Fibroblast of gingiva (primary cell): ENCODE data around the gene HOXD9.

ENCODE experiments used
- DNase-seq: peaks from one replicate; pipeline ENCODE4 v3.0.0-alpha.2; 2011; ENCODE audit warnings: low read depth

HOXD9 gene

DNA sequence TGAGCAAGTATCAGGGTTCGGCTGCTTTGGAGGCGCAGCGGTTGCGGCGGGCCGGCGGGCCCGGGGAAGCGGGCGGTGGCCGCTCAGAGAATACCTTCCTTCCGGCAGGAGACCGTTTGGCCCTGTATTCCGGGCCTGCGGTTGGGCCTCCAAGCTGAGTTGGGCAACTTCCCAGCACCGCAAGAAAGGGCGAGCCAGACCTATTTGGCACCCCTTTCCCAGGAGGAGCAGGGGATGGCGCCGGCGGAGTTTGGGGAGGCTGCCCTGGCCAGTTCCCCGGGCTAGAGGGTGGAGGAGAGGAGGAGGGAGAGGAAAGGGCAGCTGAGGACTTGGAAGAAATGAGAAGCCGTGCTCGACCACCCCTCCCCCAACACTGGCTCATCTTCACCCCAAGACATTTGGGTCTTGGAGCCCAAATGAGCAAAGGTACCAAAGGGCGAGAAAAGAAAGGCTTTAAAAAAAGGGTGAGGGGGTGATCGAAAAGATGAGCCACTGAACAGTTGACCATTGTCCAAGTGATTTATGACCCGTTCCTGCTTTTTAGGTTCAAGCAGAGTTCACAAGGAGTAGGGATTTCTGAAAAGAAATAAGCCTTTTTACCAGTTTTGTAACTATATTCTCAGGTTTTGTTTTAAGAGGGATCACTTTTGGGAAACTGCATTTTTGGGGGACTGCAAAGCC is 43.0 kb downstream of the HOXD9 start:
- no peak for DNase-seq

DNA sequence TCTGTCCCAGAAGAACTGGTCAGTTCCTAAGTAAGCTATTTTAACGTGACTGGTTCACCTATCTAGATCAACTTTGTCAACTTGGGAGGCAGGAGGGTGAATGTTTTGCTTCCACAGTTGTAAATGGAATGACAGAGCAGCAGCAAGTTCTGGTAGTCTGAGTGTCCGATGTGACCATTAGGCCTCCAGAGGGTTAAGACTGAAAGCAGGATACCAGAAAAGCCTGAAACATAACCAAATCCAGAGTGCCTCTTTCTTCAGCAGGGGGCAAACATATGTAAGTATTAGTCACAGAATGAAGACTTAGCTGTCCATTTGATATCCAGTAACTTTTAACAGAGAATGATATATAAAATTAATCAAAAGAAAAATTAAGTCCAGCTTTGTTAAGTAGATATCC is 43.8 kb downstream of the HOXD9 start:
- no peak for DNase-seq

DNA sequence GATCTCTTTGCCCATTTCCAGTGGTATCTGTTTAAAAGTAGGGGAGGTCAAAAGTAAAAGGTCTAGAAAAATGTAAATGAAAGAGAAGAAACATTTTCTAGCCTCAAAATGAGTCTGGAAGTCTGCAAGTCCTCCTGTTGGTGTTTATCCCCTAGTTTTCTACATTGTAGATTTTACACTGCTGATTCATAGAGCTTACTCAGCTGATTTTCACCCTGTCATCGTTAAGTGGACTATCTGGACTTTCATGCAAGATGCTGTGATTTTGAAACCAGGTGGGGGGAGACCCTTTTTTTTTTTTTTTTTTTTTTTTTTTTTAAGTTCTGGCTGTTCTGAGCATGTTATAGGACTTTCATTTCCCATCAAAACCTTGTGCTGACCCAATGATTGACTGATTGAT is 44.9 kb downstream of the HOXD9 start:
- DNase-seq: no peak

DNA sequence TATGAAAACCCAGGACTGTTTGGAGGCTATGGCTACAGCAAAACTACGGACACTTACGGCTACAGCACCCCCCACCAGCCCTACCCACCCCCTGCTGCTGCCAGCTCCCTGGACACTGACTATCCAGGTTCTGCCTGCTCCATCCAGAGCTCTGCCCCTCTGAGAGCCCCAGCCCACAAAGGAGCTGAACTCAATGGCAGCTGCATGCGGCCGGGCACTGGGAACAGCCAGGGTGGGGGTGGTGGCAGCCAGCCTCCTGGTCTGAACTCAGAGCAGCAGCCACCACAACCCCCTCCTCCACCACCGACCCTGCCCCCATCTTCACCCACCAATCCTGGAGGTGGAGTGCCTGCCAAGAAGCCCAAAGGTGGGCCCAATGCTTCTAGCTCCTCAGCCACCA is 46.7 kb downstream of the HOXD9 start:
- no peak for DNase-seq

DNA sequence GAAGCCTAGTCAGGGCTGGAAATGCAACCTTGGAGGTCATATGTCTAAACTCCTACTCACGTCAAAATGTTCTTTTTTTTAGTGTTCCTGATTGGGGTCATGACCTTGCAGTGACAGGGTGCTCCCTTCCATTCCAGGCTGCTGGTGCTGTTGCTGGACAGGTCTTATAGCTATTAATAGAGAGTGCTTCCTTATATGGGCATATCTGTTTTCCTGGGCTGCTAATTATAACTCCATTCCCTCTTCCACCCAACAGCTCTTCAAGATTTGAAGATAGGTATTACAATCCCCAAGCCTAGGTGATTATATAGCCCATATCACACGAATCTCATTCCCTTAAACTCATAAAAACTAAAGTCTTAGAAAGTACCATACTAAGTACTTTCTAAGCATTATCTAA is 47.2 kb downstream of the HOXD9 start:
- DNase-seq: no peak

DNA sequence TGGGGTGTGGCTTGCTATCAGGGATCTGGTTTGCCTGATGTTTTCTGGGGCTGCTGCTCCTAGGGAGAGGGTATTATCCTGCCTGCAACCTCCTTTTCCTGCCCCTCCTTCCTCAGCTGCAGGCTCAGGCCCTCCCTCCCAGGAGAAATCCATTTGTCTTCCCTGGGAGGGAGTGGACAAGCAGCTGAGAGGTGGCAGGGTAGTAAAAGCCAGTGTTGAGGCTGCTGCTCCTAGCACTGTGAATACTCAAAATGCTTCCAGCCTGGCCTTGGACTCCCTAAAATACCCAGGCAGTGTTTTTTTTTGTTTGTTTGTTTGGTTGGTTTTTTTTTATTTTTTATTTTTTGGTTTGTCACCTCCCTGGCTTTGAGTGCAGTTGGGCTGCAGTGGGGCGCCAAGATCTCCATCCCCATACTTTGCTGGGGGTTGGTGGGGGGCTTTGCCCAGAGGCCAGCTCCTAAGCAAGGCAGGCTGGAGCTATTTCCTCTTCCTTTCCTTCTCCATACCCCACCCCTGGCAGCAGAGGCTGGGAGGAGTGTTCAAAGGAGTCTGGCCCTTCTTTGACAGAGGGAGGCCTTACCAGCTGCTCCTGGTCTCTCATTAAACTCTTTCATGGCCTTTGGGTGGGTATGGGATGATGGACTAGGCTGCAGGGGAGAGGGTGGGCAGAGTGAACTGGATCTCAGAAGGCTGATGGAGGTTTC is 48.2 kb downstream of the HOXD9 start:
- no peak for DNase-seq

DNA sequence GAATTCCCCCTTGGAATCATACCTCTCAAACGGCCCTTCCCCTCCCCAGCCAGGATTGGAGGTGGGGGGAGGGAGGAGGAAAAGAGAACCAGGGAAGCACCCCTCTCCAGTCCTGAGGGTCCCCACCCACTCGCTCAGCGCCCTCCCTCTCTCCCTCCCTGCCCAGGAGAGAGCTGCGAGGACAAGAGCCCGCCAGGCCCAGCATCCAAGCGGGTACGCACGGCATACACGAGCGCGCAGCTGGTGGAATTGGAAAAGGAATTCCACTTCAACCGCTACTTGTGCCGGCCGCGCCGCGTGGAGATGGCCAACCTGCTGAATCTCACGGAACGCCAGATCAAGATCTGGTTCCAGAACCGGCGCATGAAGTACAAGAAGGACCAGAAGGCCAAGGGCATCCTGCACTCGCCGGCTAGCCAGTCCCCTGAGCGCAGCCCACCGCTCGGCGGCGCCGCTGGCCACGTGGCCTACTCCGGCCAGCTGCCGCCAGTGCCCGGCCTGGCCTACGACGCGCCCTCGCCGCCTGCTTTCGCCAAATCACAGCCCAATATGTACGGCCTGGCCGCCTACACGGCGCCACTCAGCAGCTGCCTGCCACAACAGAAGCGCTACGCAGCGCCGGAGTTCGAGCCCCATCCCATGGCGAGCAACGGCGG is 49.0 kb downstream of the HOXD9 start:
- DNase-seq: no peak

DNA sequence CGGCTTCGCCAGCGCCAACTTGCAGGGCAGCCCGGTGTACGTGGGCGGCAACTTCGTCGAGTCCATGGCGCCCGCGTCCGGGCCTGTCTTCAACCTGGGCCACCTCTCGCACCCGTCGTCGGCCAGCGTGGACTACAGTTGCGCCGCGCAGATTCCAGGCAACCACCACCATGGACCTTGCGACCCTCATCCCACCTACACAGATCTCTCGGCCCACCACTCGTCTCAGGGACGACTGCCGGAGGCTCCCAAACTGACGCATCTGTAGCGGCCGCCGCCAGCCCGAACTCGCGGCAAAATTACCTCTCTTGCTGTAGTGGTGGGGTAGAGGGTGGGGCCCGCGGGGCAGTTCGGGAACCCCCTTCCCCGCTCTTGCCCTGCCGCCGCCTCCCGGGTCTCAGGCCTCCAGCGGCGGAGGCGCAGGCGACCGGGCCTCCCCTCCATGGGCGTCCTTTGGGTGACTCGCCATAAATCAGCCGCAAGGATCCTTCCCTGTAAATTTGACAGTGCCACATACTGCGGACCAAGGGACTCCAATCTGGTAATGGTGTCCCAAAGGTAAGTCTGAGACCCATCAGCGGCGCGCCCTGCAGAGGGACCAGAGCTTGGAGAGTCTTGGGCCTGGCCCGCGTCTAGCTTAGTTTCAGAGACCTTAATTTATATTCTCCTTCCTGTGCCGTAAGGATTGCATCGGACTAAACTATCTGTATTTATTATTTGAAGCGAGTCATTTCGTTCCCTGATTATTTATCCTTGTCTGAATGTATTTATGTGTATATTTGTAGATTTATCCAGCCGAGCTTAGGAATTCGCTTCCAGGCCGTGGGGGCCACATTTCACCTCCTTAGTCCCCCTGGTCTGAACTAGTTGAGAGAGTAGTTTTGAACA is 49.7 kb downstream of the HOXD9 start:
- no peak for DNase-seq

DNA sequence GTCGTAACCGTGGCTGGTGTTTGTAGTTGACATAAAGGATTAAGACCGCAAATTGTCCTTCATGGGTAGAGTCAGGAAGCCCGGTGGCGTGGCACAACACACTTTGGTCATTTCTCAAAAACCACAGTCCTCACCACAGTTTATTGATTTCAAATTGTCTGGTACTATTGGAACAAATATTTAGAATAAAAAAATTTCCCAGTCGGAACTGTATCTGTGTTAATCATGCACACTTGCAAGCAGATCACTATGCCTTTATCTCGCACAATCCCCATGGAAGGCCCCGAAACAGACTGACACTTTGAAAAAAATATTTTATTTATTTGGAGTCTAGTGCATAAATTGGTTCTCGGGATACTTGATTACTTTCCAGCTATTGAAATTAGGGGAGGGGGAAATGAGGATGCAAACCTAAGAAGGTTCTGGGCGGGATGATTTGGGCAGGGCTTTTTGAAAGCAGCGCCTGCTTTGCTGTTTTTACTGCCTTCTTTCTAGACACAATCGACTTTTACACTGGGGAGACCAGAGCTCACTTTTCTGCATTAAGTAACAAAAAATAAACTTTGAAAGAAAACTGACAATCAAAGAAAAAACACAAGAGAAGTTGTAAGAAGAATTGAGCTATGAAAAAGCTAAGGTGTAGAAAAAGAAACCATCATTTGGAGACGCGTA is 50.5 kb downstream of the HOXD9 start:
- no peak for DNase-seq

DNA sequence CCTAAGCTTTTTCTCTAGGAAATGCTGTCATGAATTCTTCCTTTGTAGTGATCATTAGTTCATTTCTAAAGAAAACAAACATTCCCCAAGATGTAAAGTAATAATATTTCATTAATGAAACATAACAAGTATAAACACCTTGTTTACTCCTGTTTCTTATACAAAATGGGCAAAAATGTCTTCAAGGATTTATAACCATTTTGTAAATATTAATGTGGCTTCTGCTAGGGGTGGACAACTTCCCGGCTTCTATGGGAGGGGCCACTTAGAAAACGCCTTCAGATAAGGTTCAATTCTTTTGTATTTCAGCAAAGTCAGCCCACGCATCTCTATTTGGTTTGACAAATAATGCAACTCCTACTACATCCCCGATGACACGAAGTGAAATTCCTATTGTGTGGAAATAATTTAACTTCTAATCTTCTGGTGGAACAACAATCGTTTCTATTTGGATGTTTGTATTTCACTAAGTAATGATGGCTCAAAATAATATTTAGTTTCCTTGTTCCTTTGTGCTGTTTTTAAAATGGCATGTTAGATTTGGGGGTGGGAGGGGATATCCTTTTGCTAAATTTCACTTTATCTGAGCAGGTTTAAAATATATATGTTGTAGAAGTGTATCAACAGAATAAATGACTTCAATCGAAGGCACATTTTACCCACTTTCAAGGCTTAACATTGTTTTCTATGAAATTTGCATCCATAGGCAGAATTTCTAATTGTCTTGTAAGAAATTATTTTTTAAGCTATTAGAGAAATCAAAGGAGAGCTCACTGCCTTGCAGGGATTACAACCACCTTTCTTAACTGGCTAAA is 51.3 kb downstream of the HOXD9 start:
- DNase-seq: no peak

DNA sequence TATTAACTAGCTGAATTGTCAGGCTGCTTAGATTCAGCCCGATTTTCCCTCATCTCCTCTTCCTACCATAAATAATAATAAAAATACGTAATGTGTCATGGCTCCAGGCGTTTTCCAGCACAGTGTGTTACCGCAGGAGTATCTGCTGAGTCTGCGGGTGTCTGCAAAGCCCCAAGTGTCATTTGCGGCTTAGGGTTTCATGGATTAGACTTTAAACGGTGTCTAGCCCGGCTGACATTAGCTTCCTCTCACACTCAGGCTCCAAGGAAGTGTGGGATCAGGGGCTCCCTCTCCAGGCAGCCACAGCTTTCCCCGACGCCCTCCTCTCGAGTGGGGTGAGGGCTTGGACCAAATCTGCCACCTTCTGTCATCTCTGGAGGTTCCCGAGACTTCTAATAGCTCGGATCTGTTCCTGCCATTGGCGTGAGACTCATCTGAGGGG is 51.9 kb downstream of the HOXD9 start:
- DNase-seq: no peak
